Neural progenitor cell (in vitro differentiated cells): ENCODE measurements around the gene ZBTB5. TPM values are rescaled to one million over a fixed set of nuclear protein-coding genes. Genes with fewer than 3 reads are reported as not detected.
"Not testable (repeated sequence)": the region's sequence is repeated elsewhere in the genome, so short reads cannot be mapped to it uniquely, and the experiment has no call there.

ENCODE experiments used
- DNase-seq: peaks from one replicate; pipeline ENCODE4 v3.0.0-alpha.2; 2016; ENCODE audit warnings: low spot score
- H2AFZ ChIP-seq: fragments of 200-600 bp; sonication (generic); replicated peaks from 2 replicates; pipeline ENCODE4 v1.6.1; 2016; ENCODE audit warnings: antibody characterized with exemption
- H3F3A ChIP-seq: fragments of 200-600 bp; sonication (generic); 2 replicates; pipeline ENCODE4 v1.6.1; 2016; ENCODE audit warnings: antibody characterized with exemption, low read depth
- H3K27ac ChIP-seq: fragments of 200-600 bp; sonication (generic); 2 replicates; pipeline ENCODE4 v1.5.1; 2016; ENCODE audit warnings: mild to moderate bottlenecking
- H3K27me3 ChIP-seq: fragments of 200-600 bp; sonication (generic); 2 replicates; pipeline ENCODE4 v1.6.1; 2016; ENCODE audit warnings: mild to moderate bottlenecking, moderate library complexity
- H3K36me3 ChIP-seq: fragments of 200-600 bp; sonication (generic); 2 replicates; pipeline ENCODE4 v1.5.1; 2016
- H3K4me1 ChIP-seq: fragments of 200-600 bp; sonication (generic); 2 replicates; pipeline ENCODE4 v1.6.1; 2016; ENCODE audit warnings: mixed run types
- H3K4me2 ChIP-seq: fragments of 200-600 bp; sonication (generic); 2 replicates; pipeline ENCODE4 v1.6.1; 2016
- H3K4me3 ChIP-seq: fragments of 200-600 bp; sonication (generic); 2 replicates; pipeline ENCODE4 v1.5.1; 2016
- H3K79me2 ChIP-seq: fragments of 200-600 bp; sonication (generic); 2 replicates; pipeline ENCODE4 v1.6.1; 2016; ENCODE audit warnings: low read depth
- H3K9ac ChIP-seq: fragments of 200-600 bp; sonication (generic); 2 replicates; pipeline ENCODE4 v1.6.1; 2016
- H3K9me3 ChIP-seq: fragments of 200-600 bp; sonication (generic); 2 replicates; pipeline ENCODE4 v1.5.1; 2016; ENCODE audit warnings: low read depth
- H4K20me1 ChIP-seq: fragments of 200-600 bp; sonication (generic); 2 replicates; pipeline ENCODE4 v1.6.1; 2016; ENCODE audit warnings: low read depth
- H3K27ac Mint-ChIP-seq: 3 replicates; pipeline ENCODE4 v1.8.0; 2021; ENCODE audit warnings: mixed read lengths
- H3K27me3 Mint-ChIP-seq: 2 replicates; pipeline ENCODE4 v1.8.0; 2022; ENCODE audit warnings: low read depth, mild to moderate bottlenecking, inconsistent platforms, moderate library complexity, mixed read lengths; ENCODE audit not compliant: insufficient read depth
- H3K36me3 Mint-ChIP-seq: 3 replicates; pipeline ENCODE4 v1.8.0; 2021; ENCODE audit warnings: mixed read lengths
- H3K4me1 Mint-ChIP-seq: 3 replicates; pipeline ENCODE4 v1.8.0; 2021; ENCODE audit warnings: mixed read lengths
- H3K4me3 Mint-ChIP-seq: 3 replicates; pipeline ENCODE4 v1.8.0; 2021; ENCODE audit warnings: mild to moderate bottlenecking, moderate library complexity, mixed read lengths
- H3K9me3 Mint-ChIP-seq: 3 replicates; pipeline ENCODE4 v1.8.0; 2020; ENCODE audit warnings: mixed read lengths
- CTCF ChIP-seq: fragments of 200-600 bp; sonication (generic); IDR thresholded peaks from 2 replicates; pipeline ENCODE4 v1.5.1; 2017; ENCODE audit warnings: antibody characterized with exemption, mild to moderate bottlenecking
- EZH2 ChIP-seq: fragments of 200-600 bp; sonication (generic); IDR thresholded peaks from 2 replicates; pipeline ENCODE4 v1.6.1; 2017; ENCODE audit warnings: antibody characterized with exemption, mild to moderate bottlenecking, moderate library complexity
- EZH2phosphoT487 ChIP-seq: fragments of 200-600 bp; sonication (generic); IDR thresholded peaks from 2 replicates; pipeline ENCODE4 v1.6.1; 2017; ENCODE audit warnings: antibody characterized with exemption
- total RNA-seq: library from RNA; depleted of rRNA; stranded (reverse); fragments of >200 nt; gene quantifications from 2 replicates; pipeline ENCODE4 v1.2.3, GENCODE V29; 2015; ENCODE audit warnings: low replicate concordance

ZBTB5 gene
- total RNA-seq, 1 donor from 2014 or later, result 24.1 TPM

- Histone ChIP-seq H3K9me3 (no peaks in the 10 kb centered on the region), H3K27me3 (no peaks in the 10 kb centered on the region), H3K4me1 (no peaks in the 10 kb centered on the region), H3K4me2 (no peak overlapping the region), H3K27ac (no peak overlapping the region), H2AFZ (no peak overlapping the region), H3K4me3 (no peak overlapping the region), H4K20me1 (no peaks in the 10 kb centered on the region), H3K9ac (no peak overlapping the region), H3K36me3 (no peaks in the 10 kb centered on the region), H3F3A (no peaks in the 10 kb centered on the region), H3K79me2 (no peaks in the 10 kb centered on the region)
- H3K36me3 Mint-ChIP-seq, result no peaks in the 10 kb centered on the region
- no peaks in the 10 kb centered on the region for H3K9me3 Mint-ChIP-seq
- TF ChIP-seq EZH2phosphoT487, result no peak
- TF ChIP-seq CTCF, result no peak
- TF ChIP-seq EZH2, result no peak
- H3K27me3 Mint-ChIP-seq, result peaks cover 3% of the 10 kb centered on the region
- H3K4me3 Mint-ChIP-seq, result no peak overlapping the region
- H3K4me1 Mint-ChIP-seq, result no peaks in the 10 kb centered on the region
- no peak for DNase-seq
- H3K27ac Mint-ChIP-seq, result no peak overlapping the region
These were observed 60.7 kb downstream of the ZBTB5 start for GRCh38 chr9:37404590-37404989.

GRCh38 chr9:37399336-37399735 is 65.9 kb downstream of the ZBTB5 start:
- no peak for TF ChIP-seq EZH2phosphoT487
- no peak for TF ChIP-seq EZH2
- no peak for TF ChIP-seq CTCF
- Mint-ChIP-seq H3K4me1 (peaks cover 14% of the 10 kb centered on the region), H3K9me3 (no peaks in the 10 kb centered on the region), H3K36me3 (no peaks in the 10 kb centered on the region), H3K4me3 (no peak overlapping the region), H3K27me3 (peaks cover 6% of the 10 kb centered on the region), H3K27ac (no peak overlapping the region)
- H3K9ac ChIP-seq, result no peak overlapping the region
- no peaks in the 10 kb centered on the region for H3F3A ChIP-seq
- H3K4me2 ChIP-seq, result no peak overlapping the region
- no peak overlapping the region for H2AFZ ChIP-seq
- no peaks in the 10 kb centered on the region for H3K27me3 ChIP-seq
- DNase-seq, result no peak
- no peaks in the 10 kb centered on the region for H3K4me1 ChIP-seq
- H3K79me2 ChIP-seq, result no peaks in the 10 kb centered on the region
- no peaks in the 10 kb centered on the region for H4K20me1 ChIP-seq
- no peak overlapping the region for H3K27ac ChIP-seq
- no peaks in the 10 kb centered on the region for H3K9me3 ChIP-seq
- no peaks in the 10 kb centered on the region for H3K36me3 ChIP-seq
- H3K4me3 ChIP-seq, result no peak overlapping the region

- no peaks in the 10 kb centered on the region for H3K36me3 Mint-ChIP-seq
- H3K4me1 Mint-ChIP-seq, result peaks cover 14% of the 10 kb centered on the region
- Histone ChIP-seq H3K4me1 (no peaks in the 10 kb centered on the region), H3K4me2 (no peak overlapping the region), H3K79me2 (no peaks in the 10 kb centered on the region), H2AFZ (no peak overlapping the region), H3K27me3 (no peaks in the 10 kb centered on the region), H3K9me3 (no peaks in the 10 kb centered on the region), H3K27ac (no peak overlapping the region), H3K36me3 (no peaks in the 10 kb centered on the region), H4K20me1 (no peaks in the 10 kb centered on the region), H3F3A (no peaks in the 10 kb centered on the region), H3K9ac (no peak overlapping the region), H3K4me3 (no peak overlapping the region)
- no peak for DNase-seq
- TF ChIP-seq EZH2 (no peak), EZH2phosphoT487 (no peak), CTCF (no peak)
- peaks cover 7% of the 10 kb centered on the region for H3K27me3 Mint-ChIP-seq
- no peak overlapping the region for H3K27ac Mint-ChIP-seq
- no peaks in the 10 kb centered on the region for H3K9me3 Mint-ChIP-seq
- H3K4me3 Mint-ChIP-seq, result no peak overlapping the region
These were observed 66.7 kb downstream of the ZBTB5 start for GRCh38 chr9:37398464-37399025.

GRCh38 chr9:37397948-37398347 is 67.3 kb downstream of the ZBTB5 start:
- H3K4me2 ChIP-seq, H4K20me1 ChIP-seq: not testable (repeated sequence)

More at GRCh38 chr9:37397948-37398347, 67.3 kb downstream of the ZBTB5 start:
- not testable (repeated sequence) for H3K27ac ChIP-seq, H3K9me3 Mint-ChIP-seq, H3F3A ChIP-seq, H3K27me3 ChIP-seq, DNase-seq, H3K9ac ChIP-seq, H3K27ac Mint-ChIP-seq, H2AFZ ChIP-seq, H3K27me3 Mint-ChIP-seq, H3K4me3 ChIP-seq, H3K36me3 ChIP-seq, H3K9me3 ChIP-seq, H3K4me3 Mint-ChIP-seq, H3K4me1 ChIP-seq, H3K36me3 Mint-ChIP-seq, H3K79me2 ChIP-seq
- peaks cover 14% of the 10 kb centered on the region for H3K4me1 Mint-ChIP-seq
